Stomach smooth muscle (tissue), 2 donors: Measurements from ENCODE around the gene NXPE1.

ENCODE experiments used
- H3K27ac ChIP-seq: one replicate; pipeline ENCODE4 v1.7.0; 2013; ENCODE audit warnings: mild to moderate bottlenecking, low read length, inconsistent platforms
- H3K27me3 ChIP-seq, 2 donors: one replicate each; pipeline ENCODE4 v1.7.0; 2013; ENCODE audit warnings: low read length in 2 of 2; ENCODE audit not compliant: insufficient read depth in 2 of 2, control insufficient read depth in 1 of 2
- H3K36me3 ChIP-seq, 2 donors: one replicate each; pipeline ENCODE4 v1.7.0; 2013; ENCODE audit warnings: low read length in 2 of 2; ENCODE audit not compliant: control insufficient read depth in 2 of 2, insufficient read depth in 2 of 2
- H3K4me1 ChIP-seq: one replicate; pipeline ENCODE4 v1.7.0; 2013; ENCODE audit warnings: low read length; ENCODE audit not compliant: control insufficient read depth, insufficient read depth
- H3K4me3 ChIP-seq, 2 donors: one replicate each; pipeline ENCODE4 v1.7.0; 2013; ENCODE audit warnings: low read length in 2 of 2
- H3K9ac ChIP-seq, 2 donors: one replicate each; pipeline ENCODE4 v1.7.0; 2013; ENCODE audit warnings: low read length in 2 of 2, mild to moderate bottlenecking in 1 of 2
- H3K9me3 ChIP-seq, 2 donors: one replicate each; pipeline ENCODE4 v1.7.0; 2013; ENCODE audit warnings: low read length in 2 of 2; ENCODE audit not compliant: control insufficient read depth in 2 of 2
- donor health status: healthy.
- donor health status: Pancreatic carcinoma.

NXPE1 gene

DNA sequence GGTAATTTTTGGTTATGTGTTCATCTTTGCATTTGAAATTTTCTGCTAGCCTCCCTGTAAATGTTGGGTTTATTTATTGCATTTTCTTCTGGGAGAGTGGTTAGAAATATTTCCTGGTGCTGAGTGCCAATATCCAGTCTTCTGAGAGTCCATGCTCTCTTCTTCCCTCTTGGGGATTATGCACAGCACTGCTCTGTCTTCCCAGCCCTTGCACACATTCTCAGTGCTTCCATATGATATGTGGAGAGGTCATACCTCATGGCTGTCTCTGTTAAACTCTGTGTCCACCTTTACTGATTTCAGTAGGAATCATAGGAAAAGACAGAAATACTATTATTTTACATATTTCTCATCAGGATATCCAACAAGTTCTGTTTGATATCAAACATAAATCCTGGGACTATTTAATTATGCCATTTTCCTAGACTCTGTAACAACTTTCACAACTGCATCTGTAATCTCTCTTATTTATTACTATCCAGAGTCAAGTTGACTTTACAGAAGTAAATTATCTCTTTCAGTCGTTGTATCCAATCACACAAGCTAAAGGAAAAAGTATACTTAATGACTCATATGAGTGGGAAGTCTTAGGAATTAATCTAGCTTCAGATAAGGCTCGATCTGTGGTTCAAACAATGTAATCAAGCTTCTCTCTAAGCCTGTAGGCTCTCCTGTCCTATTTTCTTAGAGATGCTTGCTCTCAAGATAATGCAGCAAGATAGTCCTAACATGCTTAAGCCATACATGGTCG lies 2.7 kb upstream of the NXPE1 start:
- H3K4me3 ChIP-seq, result no peak overlapping the region
- no peaks in the 10 kb centered on the region for H3K4me1 ChIP-seq
- H3K36me3 ChIP-seq, result no peaks in the 10 kb centered on the region
- H3K9me3 ChIP-seq, result no peaks in the 10 kb centered on the region
- no peak overlapping the region for H3K9ac ChIP-seq
- no peak overlapping the region for H3K27ac ChIP-seq
- no peaks in the 10 kb centered on the region for H3K27me3 ChIP-seq

DNA sequence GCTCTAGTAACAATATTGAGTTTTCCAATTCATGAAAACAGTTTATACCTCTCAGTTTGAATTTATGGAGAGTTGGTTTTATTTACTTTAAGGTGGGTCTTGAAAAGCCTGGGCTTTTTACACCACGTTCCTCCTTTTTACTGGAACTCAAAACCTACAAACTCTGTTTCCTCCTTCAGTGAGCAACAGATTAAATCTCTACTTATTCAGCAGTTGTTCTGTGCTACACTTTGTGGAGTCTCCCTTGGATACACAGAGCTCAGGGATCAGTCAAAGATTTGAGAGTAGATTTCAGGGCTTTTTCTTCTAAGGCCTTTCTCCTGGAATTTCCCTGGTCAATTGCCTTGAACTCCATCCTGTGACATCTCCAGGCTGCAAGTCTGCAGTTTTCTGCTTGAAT lies 3.5 kb downstream of the NXPE1 start:
- no peak overlapping the region for H3K4me3 ChIP-seq
- no peak overlapping the region for H3K9ac ChIP-seq
- H3K36me3 ChIP-seq, result no peaks in the 10 kb centered on the region
- H3K27me3 ChIP-seq, result no peaks in the 10 kb centered on the region
- H3K27ac ChIP-seq, result no peak overlapping the region
- no peaks in the 10 kb centered on the region for H3K9me3 ChIP-seq
- no peaks in the 10 kb centered on the region for H3K4me1 ChIP-seq

DNA sequence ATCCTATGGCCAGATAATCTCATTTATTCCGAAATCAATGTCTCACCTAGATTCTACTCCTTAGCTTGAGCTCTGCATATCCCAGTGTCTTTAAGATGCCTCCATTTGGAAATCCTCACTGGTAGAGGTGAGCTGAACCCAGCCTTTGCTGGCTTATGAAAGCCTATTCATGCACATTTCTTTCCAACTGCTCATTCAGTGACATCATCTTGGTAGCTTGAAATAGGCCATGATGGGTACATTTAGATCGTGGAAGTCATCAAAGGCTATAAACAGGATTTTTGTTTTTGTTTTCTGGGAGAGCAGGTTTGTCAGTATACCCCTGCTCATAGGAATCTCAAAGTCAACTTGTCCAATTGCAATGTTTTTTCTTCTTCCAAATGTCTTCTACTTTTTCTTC lies 6.0 kb downstream of the NXPE1 start:
- Histone ChIP-seq H3K27me3 (no peaks in the 10 kb centered on the region), H3K9ac (no peak overlapping the region), H3K27ac (no peak overlapping the region), H3K9me3 (no peaks in the 10 kb centered on the region), H3K4me3 (no peak overlapping the region), H3K36me3 (no peaks in the 10 kb centered on the region), H3K4me1 (no peaks in the 10 kb centered on the region)

DNA sequence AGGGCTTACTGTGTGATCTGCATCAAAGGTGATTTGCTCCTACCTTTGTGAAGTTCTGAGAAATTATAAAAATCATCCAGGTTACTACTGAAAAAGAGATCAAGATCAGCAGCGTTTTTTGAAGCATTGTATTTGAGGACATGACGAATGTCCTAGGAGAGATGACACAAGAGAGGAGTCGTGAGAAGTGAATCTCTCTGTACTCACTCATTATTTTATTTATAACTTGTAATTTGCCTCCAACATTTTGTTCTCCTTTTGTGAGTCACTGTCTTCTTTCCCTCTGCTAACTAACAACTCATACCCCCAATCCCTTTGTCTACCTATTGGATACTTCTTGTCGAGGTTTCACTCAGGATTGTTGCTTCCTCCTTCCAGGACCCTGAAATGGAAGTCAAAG lies 8.6 kb downstream of the NXPE1 start:
- Histone ChIP-seq H3K27ac (no peak overlapping the region), H3K4me3 (no peak overlapping the region), H3K36me3 (no peaks in the 10 kb centered on the region), H3K9ac (no peak overlapping the region), H3K4me1 (no peaks in the 10 kb centered on the region), H3K27me3 (no peaks in the 10 kb centered on the region), H3K9me3 (no peaks in the 10 kb centered on the region)

DNA sequence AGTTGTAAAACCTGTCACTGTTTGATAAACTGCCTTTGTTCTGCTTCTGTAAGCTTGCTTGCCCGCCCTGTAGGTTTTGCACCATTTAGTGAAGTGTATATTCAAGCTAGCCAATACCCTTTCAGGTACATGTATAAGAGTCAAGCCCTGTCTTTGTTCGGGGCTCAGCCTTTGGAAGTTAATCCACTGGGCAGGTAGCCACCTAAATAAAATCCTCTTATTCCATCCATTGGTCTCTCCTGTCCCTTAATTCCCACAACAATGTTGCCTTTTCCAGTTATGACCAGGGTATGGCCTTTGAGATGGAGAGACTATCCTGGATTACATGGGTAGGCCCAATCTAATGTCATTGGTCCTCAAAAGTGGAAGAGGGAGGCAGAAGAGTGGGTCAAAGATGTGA lies 34.0 kb downstream of the NXPE1 start:
- H3K4me1 ChIP-seq, result no peaks in the 10 kb centered on the region
- H3K27ac ChIP-seq, result no peak overlapping the region
- H3K9me3 ChIP-seq, result no peaks in the 10 kb centered on the region
- H3K36me3 ChIP-seq, result no peaks in the 10 kb centered on the region
- H3K4me3 ChIP-seq, result no peak overlapping the region
- H3K27me3 ChIP-seq, result no peaks in the 10 kb centered on the region
- no peak overlapping the region for H3K9ac ChIP-seq

DNA sequence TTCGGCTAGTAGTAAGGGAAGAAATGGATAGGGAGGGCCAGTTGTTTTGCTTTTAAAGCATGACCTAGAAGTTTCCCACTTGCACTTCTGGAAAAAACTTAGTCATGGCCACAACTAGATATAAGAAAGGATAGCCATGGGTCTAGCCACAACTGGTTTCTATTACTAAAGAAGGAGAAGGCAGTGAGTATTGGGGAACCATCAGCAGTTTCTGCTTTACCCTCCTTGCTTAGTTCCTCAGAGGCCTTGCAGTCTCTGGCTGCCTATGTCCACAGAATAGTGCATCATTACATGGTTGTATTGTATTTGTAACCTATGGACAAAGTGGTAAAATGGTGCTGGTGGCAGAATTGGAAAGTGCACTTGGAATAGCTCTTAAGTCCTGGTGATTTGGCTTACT lies 35.6 kb downstream of the NXPE1 start:
- Histone ChIP-seq H3K4me3 (no peak overlapping the region), H3K27ac (no peak overlapping the region)

DNA sequence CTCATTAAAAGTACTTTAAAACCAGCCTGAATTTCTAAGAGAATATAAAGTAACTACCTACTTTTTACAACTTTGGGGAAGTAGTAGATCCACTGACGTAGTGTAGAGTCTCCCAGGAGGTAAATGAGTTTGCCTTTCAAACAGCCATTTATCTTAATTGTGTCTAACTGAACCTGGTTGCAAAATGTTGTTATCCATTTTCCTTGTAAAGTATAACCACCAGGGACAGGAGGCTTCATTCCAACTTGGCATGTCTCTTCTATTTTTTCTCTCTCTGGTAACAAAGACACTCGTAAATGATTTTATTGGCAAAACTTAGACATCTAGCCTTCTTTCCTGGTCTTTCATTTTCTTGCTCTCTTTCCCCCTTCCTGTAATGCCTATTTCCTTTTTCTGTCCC lies 36.9 kb downstream of the NXPE1 start:
- no peak overlapping the region for H3K4me3 ChIP-seq
- no peaks in the 10 kb centered on the region for H3K36me3 ChIP-seq
- no peak overlapping the region for H3K27ac ChIP-seq
- no peaks in the 10 kb centered on the region for H3K4me1 ChIP-seq
- H3K9ac ChIP-seq, result no peak overlapping the region
- no peaks in the 10 kb centered on the region for H3K27me3 ChIP-seq
- H3K9me3 ChIP-seq, result no peaks in the 10 kb centered on the region

More for the DNA sequence above, 35.6 kb downstream of the NXPE1 start:
- Histone ChIP-seq H3K9me3 (no peaks in the 10 kb centered on the region), H3K36me3 (no peaks in the 10 kb centered on the region), H3K4me1 (no peaks in the 10 kb centered on the region), H3K9ac (no peak overlapping the region), H3K27me3 (no peaks in the 10 kb centered on the region)

DNA sequence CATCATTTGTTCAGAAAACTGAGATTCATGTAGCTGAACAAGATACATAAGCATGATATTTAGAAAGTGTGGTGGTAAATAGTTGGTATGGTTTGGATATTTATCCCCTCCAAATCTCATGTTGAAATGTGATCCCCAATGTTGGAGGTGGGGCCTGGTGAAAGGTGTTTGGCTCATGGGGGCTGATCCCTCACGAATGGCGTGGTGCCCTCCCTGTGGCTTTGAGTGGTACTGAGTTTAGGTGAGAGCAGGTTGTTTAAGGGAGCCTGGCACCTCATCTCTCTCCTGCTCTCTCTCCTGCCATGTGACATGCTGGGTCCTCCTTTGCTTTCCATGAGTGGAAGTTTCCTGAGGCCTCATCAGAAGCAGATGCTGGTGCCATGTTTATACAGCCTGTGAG lies 48.1 kb downstream of the NXPE1 start:
- no peaks in the 10 kb centered on the region for H3K4me1 ChIP-seq
- H3K27ac ChIP-seq, result no peak overlapping the region
- no peak overlapping the region for H3K9ac ChIP-seq
- no peaks in the 10 kb centered on the region for H3K9me3 ChIP-seq
- no peak overlapping the region for H3K4me3 ChIP-seq
- no peaks in the 10 kb centered on the region for H3K36me3 ChIP-seq
- no peaks in the 10 kb centered on the region for H3K27me3 ChIP-seq

DNA sequence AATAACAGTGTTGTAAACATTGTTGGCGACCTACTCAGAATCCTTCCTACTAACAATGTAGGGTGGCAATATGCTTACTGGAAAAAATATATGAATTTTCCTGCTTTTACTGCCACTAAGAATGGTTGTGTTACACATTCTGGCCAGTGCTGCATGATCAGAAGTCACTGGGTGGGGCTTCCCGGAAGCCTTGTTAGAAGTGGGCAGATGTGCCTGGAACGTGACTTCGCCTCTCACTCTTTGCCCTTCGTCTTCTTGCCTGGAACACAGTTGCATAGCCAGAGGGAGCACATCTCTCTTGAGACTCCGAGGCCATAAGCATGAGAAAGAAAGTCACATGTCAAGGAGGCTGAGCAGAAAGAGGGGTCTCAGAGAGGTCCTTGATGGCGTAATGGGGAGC lies 48.6 kb downstream of the NXPE1 start:
- H3K9me3 ChIP-seq, result no peaks in the 10 kb centered on the region
- no peaks in the 10 kb centered on the region for H3K27me3 ChIP-seq
- no peaks in the 10 kb centered on the region for H3K36me3 ChIP-seq
- H3K9ac ChIP-seq, result no peak overlapping the region
- H3K4me1 ChIP-seq, result no peaks in the 10 kb centered on the region
- H3K4me3 ChIP-seq, result no peak overlapping the region
- H3K27ac ChIP-seq, result no peak overlapping the region

DNA sequence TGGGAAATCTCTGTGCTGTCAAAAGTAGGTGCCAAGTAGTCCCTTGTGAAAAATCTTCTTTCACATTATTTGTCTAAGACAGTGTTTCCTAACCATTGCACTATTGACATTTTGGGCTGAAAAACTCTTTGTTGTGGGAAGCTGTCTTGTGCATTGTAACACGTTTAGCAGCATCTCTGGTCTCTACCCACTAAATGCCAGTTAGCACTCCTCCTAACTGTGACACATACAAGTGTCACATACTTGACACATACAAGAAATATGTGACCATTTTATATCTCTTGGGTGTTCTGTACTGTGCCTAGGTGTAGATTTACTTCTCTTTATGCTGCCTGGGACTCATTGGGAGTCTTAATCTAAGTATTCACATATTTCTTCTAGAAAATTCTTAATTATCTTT lies 57.8 kb downstream of the NXPE1 start:
- H3K27me3 ChIP-seq, result no peaks in the 10 kb centered on the region
- no peaks in the 10 kb centered on the region for H3K9me3 ChIP-seq
- no peak overlapping the region for H3K9ac ChIP-seq
- no peaks in the 10 kb centered on the region for H3K4me1 ChIP-seq
- no peak overlapping the region for H3K27ac ChIP-seq
- H3K4me3 ChIP-seq, result no peak overlapping the region
- H3K36me3 ChIP-seq, result no peaks in the 10 kb centered on the region

DNA sequence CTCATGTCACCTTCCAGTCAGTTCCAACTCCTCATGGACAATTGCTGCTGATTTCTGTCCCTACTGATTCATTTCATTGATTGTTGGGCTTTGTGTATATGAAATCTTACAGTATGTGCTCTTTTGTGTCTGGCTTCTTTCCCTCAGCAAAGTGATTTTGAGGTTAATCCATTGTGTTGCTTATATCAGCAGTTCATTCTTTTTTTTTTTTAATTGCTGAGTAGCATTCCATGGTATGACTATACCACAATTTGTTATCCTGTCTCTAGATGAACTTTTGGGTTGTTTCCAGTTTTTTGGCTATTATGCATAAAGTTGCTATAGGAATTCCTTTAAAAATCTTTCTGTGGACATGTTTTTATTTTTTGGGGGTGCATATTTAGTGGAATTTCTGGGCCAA lies 59.9 kb downstream of the NXPE1 start:
- no peaks in the 10 kb centered on the region for H3K36me3 ChIP-seq

More for the DNA sequence above, 59.9 kb downstream of the NXPE1 start:
- Histone ChIP-seq H3K27ac (no peak overlapping the region), H3K4me1 (no peaks in the 10 kb centered on the region), H3K9ac (no peak overlapping the region), H3K4me3 (no peak overlapping the region), H3K27me3 (no peaks in the 10 kb centered on the region), H3K9me3 (no peaks in the 10 kb centered on the region)
